Endothelial cell of umbilical vein (primary cell): ENCODE data around the gene TPCN2. TPM values are rescaled to one million over a fixed set of nuclear protein-coding genes. Genes with fewer than 3 reads are reported as not detected.

Experiments
- BruUV-seq: library from RNA; stranded (reverse); fragments of 400-500 nt; replicated peaks from 2 replicates; lab custom pipeline; 2021; lab: Mats Ljungman, UMichigan
- CTCF ChIA-PET: fragments of 300-600, 350-600 bp; sonication (Branson Sonifier 250); formaldehyde crosslinking; loops from one replicate; lab custom pipeline; 2021; ENCODE audit warnings: antibody characterized with exemption, inconsistent platforms; lab: Charles Lee
- POLR2A ChIA-PET: fragments of 300-600, 350-600 bp; sonication (Branson Sonifier 250); formaldehyde crosslinking; loops from one replicate; lab custom pipeline; 2021; ENCODE audit warnings: antibody characterized with exemption, inconsistent platforms; lab: Charles Lee
- DNase-seq: peaks from one replicate; pipeline ENCODE4 v3.0.0-alpha.2; 2011; ENCODE audit warnings: low read depth, low spot score
- FAIRE-seq: peaks from 2 replicates; lab custom pipeline; 2011; peaks lifted over from hg19 to GRCh38; lab: Jason Lieb, UNC
- H2AFZ ChIP-seq: 2 replicates; pipeline ENCODE4 v1.6.0; 2012; ENCODE audit warnings: low read depth, low read length, control low read depth, inconsistent platforms
- H3K27ac ChIP-seq: 2 replicates; pipeline ENCODE4 v1.5.1; 2011; ENCODE audit warnings: low read depth, mild to moderate bottlenecking, control low read depth, low read length, moderate library complexity; ENCODE audit not compliant: insufficient read depth
- H3K27me3 ChIP-seq, 2 experiments: 2 replicates each; pipeline versions ENCODE4 v1.6.0 to v1.6.1; 2011; ENCODE audit warnings: low read length in 2 of 2, mixed read lengths in 1 of 2; ENCODE audit not compliant: control insufficient read depth in 2 of 2, insufficient read depth in 2 of 2
- H3K36me3 ChIP-seq, 2 experiments: 2 replicates in 1 of 2; 3 replicates in 1 of 2; pipeline ENCODE4 v1.5.1; 2011; ENCODE audit warnings: low read length in 2 of 2, mild to moderate bottlenecking in 1 of 2, moderate library complexity in 1 of 2; ENCODE audit not compliant: control insufficient read depth in 2 of 2, insufficient read depth in 2 of 2; ENCODE audit errors: extremely low read depth in 1 of 2
- H3K4me1 ChIP-seq: 3 replicates; pipeline ENCODE4 v1.5.1; 2011; ENCODE audit warnings: mild to moderate bottlenecking, low read length; ENCODE audit not compliant: control insufficient read depth, insufficient read depth; ENCODE audit errors: extremely low read depth
- H3K4me2 ChIP-seq: 2 replicates; pipeline ENCODE4 v1.6.1; 2011; ENCODE audit warnings: low read length, control low read depth, mixed read lengths; ENCODE audit not compliant: insufficient read depth
- H3K4me3 ChIP-seq, 3 experiments: fragments of 200-600 bp in 1 of 3; sonication (generic), shearing (Covaris generic) in 1 of 3; replicated peaks in 1 of 3; 2 replicates each; pipeline ENCODE4 v1.5.1; 2011 to 2016; ENCODE audit warnings: control low read depth in 3 of 3, low read length in 3 of 3, mild to moderate bottlenecking in 2 of 3, inconsistent platforms in 1 of 3, low read depth in 1 of 3, moderate library complexity in 1 of 3; ENCODE audit not compliant: insufficient read depth in 1 of 3
- H3K79me2 ChIP-seq: 2 replicates; pipeline ENCODE4 v1.6.0; 2012; ENCODE audit warnings: low read length, inconsistent platforms; ENCODE audit not compliant: control insufficient read depth, insufficient read depth
- H3K9ac ChIP-seq: replicated peaks from 2 replicates; pipeline ENCODE3; 2011; ENCODE audit warnings: low read length, control low read depth; ENCODE audit not compliant: insufficient read depth; ENCODE audit errors: extremely low read depth
- H3K9me1 ChIP-seq: replicated peaks from 3 replicates; pipeline ENCODE4 v1.6.0; 2011; ENCODE audit warnings: mild to moderate bottlenecking, low read length; ENCODE audit not compliant: control insufficient read depth, insufficient read depth; ENCODE audit errors: extremely low read depth
- H3K9me3 ChIP-seq: replicated peaks from 2 replicates; pipeline ENCODE4 v1.5.1; 2012; ENCODE audit warnings: low read length, inconsistent platforms; ENCODE audit not compliant: control insufficient read depth, insufficient read depth
- H4K20me1 ChIP-seq: replicated peaks from 2 replicates; pipeline ENCODE3; 2011; ENCODE audit warnings: mild to moderate bottlenecking, low read length; ENCODE audit not compliant: control insufficient read depth, insufficient read depth; ENCODE audit errors: extremely low read depth
- EZH2 ChIP-seq: IDR thresholded peaks from 2 replicates; pipeline ENCODE4 v1.6.1; 2012; ENCODE audit warnings: borderline replicate concordance, low read depth, mild to moderate bottlenecking, moderate library complexity, low read length, inconsistent platforms; ENCODE audit not compliant: severe bottlenecking
- FOS ChIP-seq: IDR thresholded peaks from 2 replicates; pipeline ENCODE4 v1.6.1; 2011; ENCODE audit warnings: mild to moderate bottlenecking, low read length, moderate library complexity, borderline replicate concordance; ENCODE audit not compliant: insufficient read depth
- GATA2 ChIP-seq: IDR thresholded peaks from 2 replicates; pipeline ENCODE4 v1.7.0; 2011; ENCODE audit warnings: low read depth, mild to moderate bottlenecking, moderate library complexity, mixed read lengths, low read length; ENCODE audit not compliant: insufficient read length, insufficient read depth
- JUN ChIP-seq: IDR thresholded peaks from 2 replicates; pipeline ENCODE4 v1.6.1; 2011; ENCODE audit warnings: borderline replicate concordance, low read depth; ENCODE audit not compliant: insufficient read length, insufficient read depth
- MAX ChIP-seq: IDR thresholded peaks from 2 replicates; pipeline ENCODE4 v1.6.1; 2011; ENCODE audit not compliant: insufficient read depth, insufficient read length
- MYC ChIP-seq: IDR thresholded peaks from one replicate; pipeline ENCODE4 v1.6.1; 2011; ENCODE audit warnings: mild to moderate bottlenecking, low read depth, low read length
- POLR2A ChIP-seq: IDR thresholded peaks from 2 replicates; pipeline ENCODE4 v1.6.1; 2012; ENCODE audit warnings: low read depth, mild to moderate bottlenecking, control low read depth, low read length
- POLR2AphosphoS5 ChIP-seq: IDR thresholded peaks from 2 replicates; pipeline ENCODE4 v1.6.1; 2012; ENCODE audit warnings: low read depth, mild to moderate bottlenecking, control low read depth, low read length, moderate library complexity; ENCODE audit not compliant: insufficient read depth
- dilution Hi-C: fragments of 300-500 bp; cut with MboI; formaldehyde crosslinking; loops from one replicate; pipeline ENCODE4 v1.15.0; 2019; ENCODE audit warnings: low sequenced_read_pairs; ENCODE audit not compliant: extremely low pct_ligation_motif_present
- intact Hi-C: fragments of 100-400 bp; cut with micrococcal nuclease; formaldehyde crosslinking; loops from one replicate; pipeline ENCODE4 v1.10.0; 2022
- polyA plus RNA-seq, 4 experiments: library from polyadenylated mRNA; depleted of rRNA in 3 of 4; stranded (reverse) in 3 of 4; unstranded in 1 of 4; fragments of >200 nt; gene quantifications; 2 replicates each; pipeline versions ENCODE4 v1.2.1 to v1.2.3, GENCODE V29; 2011 to 2012; ENCODE audit warnings: missing spikeins in 1 of 4
- total RNA-seq: library from RNA; stranded (reverse); gene quantifications from 2 replicates; pipeline ENCODE4 v1.2.3, GENCODE V29; 2021
- TF ChIP-seq, protein P1 (sequence below), 2 donors: IDR thresholded peaks; 1 replicate in 1 of 2; 2 replicates in 1 of 2; pipeline ENCODE4 v1.5.1; 2011; ENCODE audit warnings: low read length in 2 of 2, mild to moderate bottlenecking in 2 of 2, moderate library complexity in 2 of 2, control low read depth in 1 of 2, inconsistent platforms in 1 of 2, low read depth in 1 of 2; ENCODE audit not compliant: insufficient read depth in 1 of 2; ENCODE audit errors: extremely low read depth in 1 of 2

The TPCN2 gene
- total and polyA plus RNA-seq, 2 donors (not counting 3 experiments of a cell fraction or from before 2014, with no cell fraction given), result 10.3 to 13.4 TPM

DNA sequence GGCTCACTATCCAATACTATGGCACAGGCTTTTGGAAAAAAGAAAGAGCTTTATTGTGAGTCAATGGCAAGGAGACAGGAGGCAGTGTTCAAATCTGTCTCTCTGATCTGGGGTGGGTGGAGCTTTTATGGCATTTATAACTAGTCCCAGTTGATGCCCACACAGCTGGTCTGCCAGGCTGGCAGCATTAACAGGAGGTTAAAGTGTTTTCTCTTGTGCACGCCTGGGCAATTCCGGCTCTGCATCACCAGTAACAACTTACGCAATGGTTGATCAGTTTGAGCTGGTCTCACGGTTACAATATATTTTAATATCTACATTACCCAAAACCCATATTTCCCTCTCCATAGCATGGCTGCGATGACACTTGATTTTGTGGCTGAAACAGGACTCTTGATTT is 91.9 kb downstream of the TPCN2 start:
- intact Hi-C loops, result no loop called here
- Histone ChIP-seq H3K4me2 (no peak overlapping the region), H3K27me3 (peaks cover 6 to 13% of the 10 kb centered on the region in 2 experiments), H3K79me2 (no peaks in the 10 kb centered on the region), H3K27ac (no peak overlapping the region), H3K9me1 (no peaks in the 10 kb centered on the region), H3K4me3 (no peak overlapping the region), H4K20me1 (no peaks in the 10 kb centered on the region), H3K4me1 (no peaks in the 10 kb centered on the region), H3K9ac (no peak overlapping the region), H3K9me3 (no peaks in the 10 kb centered on the region), H2AFZ (no peak overlapping the region), H3K36me3 (no peaks in the 10 kb centered on the region)
- FAIRE-seq (no peak), DNase-seq (no peak)
- dilution Hi-C loops, result no loop called here
- ChIA-PET POLR2A (no interaction called here), CTCF (interaction anchor here (1.0 to 2.5 kb wide), 3 partner anchors 9 to 529 kb away, joined by 3 to 20 read pairs (median 3); no protein-coding TSS in a partner anchor)
- no TSS peak for BruUV-seq
- TF ChIP-seq POLR2AphosphoS5 (no peak), EZH2 (no peak), GATA2 (no peak), POLR2A (no peak), MYC (no peak), MAX (no peak), FOS (no peak), JUN (no peak)
- TF ChIP-seq, protein P1, sequence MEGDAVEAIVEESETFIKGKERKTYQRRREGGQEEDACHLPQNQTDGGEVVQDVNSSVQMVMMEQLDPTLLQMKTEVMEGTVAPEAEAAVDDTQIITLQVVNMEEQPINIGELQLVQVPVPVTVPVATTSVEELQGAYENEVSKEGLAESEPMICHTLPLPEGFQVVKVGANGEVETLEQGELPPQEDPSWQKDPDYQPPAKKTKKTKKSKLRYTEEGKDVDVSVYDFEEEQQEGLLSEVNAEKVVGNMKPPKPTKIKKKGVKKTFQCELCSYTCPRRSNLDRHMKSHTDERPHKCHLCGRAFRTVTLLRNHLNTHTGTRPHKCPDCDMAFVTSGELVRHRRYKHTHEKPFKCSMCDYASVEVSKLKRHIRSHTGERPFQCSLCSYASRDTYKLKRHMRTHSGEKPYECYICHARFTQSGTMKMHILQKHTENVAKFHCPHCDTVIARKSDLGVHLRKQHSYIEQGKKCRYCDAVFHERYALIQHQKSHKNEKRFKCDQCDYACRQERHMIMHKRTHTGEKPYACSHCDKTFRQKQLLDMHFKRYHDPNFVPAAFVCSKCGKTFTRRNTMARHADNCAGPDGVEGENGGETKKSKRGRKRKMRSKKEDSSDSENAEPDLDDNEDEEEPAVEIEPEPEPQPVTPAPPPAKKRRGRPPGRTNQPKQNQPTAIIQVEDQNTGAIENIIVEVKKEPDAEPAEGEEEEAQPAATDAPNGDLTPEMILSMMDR (IDR thresholded peaks at IDR 0.05; ENCODE audit: extremely low read depth in 1 of 2, insufficient read depth in 1 of 2, low read depth in 1 of 2, low read length in 2 of 2), result no peak
